KMS-11 (cell line): ENCODE measurements around the gene LGALS9.

ENCODE experiments used
- H2AFZ ChIP-seq: fragments of 200-600 bp; sonication (generic); 2 replicates; pipeline ENCODE4 v1.6.1; 2016; ENCODE audit warnings: antibody characterized with exemption, mixed run types, low read depth
- H3K27ac ChIP-seq: fragments of 200-600 bp; sonication (generic); 2 replicates; pipeline ENCODE4 v1.6.1; 2016; ENCODE audit warnings: mild to moderate bottlenecking, mixed run types
- H3K27me3 ChIP-seq: fragments of 200-600 bp; sonication (generic); 2 replicates; pipeline ENCODE4 v1.6.1; 2017; ENCODE audit warnings: mild to moderate bottlenecking, low read depth, mixed run types, moderate library complexity; ENCODE audit not compliant: insufficient read depth
- H3K36me3 ChIP-seq: fragments of 200-600 bp; sonication (generic); 2 replicates; pipeline ENCODE4 v1.6.1; 2017; ENCODE audit warnings: mild to moderate bottlenecking, mixed run types; ENCODE audit not compliant: insufficient read depth
- H3K4me1 ChIP-seq: fragments of 200-600 bp; sonication (generic); 2 replicates; pipeline ENCODE4 v1.6.1; 2016; ENCODE audit warnings: mild to moderate bottlenecking, low read depth, mixed run types; ENCODE audit not compliant: poor library complexity, severe bottlenecking
- H3K4me2 ChIP-seq: fragments of 200-600 bp; sonication (generic); 2 replicates; pipeline ENCODE4 v1.7.0; 2016; ENCODE audit warnings: mild to moderate bottlenecking, mixed run types
- H3K4me3 ChIP-seq: fragments of 200-600 bp; sonication (generic); IDR thresholded peaks from 2 replicates; pipeline ENCODE4 v1.6.1; 2017; ENCODE audit warnings: low read depth, low read length, mixed read lengths; ENCODE audit not compliant: insufficient read depth
- H3K79me2 ChIP-seq: fragments of 200-600 bp; sonication (generic); 2 replicates; pipeline ENCODE4 v1.6.1; 2016; ENCODE audit warnings: low read depth, mixed run types; ENCODE audit not compliant: insufficient read depth
- H3K9ac ChIP-seq: fragments of 200-600 bp; sonication (generic); 2 replicates; pipeline ENCODE4 v1.6.1; 2016; ENCODE audit warnings: mild to moderate bottlenecking, mixed run types
- H4K20me1 ChIP-seq: fragments of 200-600 bp; sonication (generic); 2 replicates; pipeline ENCODE4 v1.6.1; 2016; ENCODE audit warnings: mild to moderate bottlenecking, mixed run types; ENCODE audit not compliant: insufficient read depth
- TF ChIP-seq, protein P1 (sequence below): fragments of 200-600 bp; sonication (generic); conservative IDR thresholded peaks from 2 replicates; pipeline ENCODE4 v1.6.1; 2017; ENCODE audit warnings: low read depth, mild to moderate bottlenecking, antibody characterized with exemption, low read length, moderate library complexity, mixed read lengths

Gene LGALS9

DNA sequence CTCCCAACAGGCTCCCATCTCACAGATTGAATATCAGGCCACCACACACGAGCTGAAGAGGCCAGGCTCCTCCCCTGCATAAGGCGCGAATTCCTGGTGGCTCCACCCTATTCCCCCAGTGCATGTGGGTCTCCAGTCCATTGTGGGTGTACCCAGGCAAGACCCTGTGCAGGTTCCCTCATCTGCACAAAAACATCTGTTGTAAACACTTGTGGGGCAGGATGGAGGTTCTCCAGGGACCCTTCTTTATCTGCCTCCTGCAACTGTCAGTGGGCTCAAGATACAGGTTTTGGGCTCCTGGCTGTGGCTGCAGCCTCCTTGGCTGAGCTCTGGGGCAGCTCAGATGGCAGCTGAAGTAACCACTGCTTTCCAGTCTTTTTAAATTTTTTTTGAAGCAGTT, 17.6 kb upstream of the LGALS9 start:
- no peak overlapping the region for H3K27ac ChIP-seq
- no peaks in the 10 kb centered on the region for H4K20me1 ChIP-seq
- H3K27me3 ChIP-seq: no peaks in the 10 kb centered on the region
- no peak overlapping the region for H3K4me2 ChIP-seq
- no peaks in the 10 kb centered on the region for H3K4me1 ChIP-seq
- no peak overlapping the region for H3K9ac ChIP-seq
- TF ChIP-seq, protein P1, sequence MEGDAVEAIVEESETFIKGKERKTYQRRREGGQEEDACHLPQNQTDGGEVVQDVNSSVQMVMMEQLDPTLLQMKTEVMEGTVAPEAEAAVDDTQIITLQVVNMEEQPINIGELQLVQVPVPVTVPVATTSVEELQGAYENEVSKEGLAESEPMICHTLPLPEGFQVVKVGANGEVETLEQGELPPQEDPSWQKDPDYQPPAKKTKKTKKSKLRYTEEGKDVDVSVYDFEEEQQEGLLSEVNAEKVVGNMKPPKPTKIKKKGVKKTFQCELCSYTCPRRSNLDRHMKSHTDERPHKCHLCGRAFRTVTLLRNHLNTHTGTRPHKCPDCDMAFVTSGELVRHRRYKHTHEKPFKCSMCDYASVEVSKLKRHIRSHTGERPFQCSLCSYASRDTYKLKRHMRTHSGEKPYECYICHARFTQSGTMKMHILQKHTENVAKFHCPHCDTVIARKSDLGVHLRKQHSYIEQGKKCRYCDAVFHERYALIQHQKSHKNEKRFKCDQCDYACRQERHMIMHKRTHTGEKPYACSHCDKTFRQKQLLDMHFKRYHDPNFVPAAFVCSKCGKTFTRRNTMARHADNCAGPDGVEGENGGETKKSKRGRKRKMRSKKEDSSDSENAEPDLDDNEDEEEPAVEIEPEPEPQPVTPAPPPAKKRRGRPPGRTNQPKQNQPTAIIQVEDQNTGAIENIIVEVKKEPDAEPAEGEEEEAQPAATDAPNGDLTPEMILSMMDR: no peak
- H3K79me2 ChIP-seq: no peaks in the 10 kb centered on the region
- no peak overlapping the region for H3K4me3 ChIP-seq
- no peak overlapping the region for H2AFZ ChIP-seq
- H3K36me3 ChIP-seq: no peaks in the 10 kb centered on the region

DNA sequence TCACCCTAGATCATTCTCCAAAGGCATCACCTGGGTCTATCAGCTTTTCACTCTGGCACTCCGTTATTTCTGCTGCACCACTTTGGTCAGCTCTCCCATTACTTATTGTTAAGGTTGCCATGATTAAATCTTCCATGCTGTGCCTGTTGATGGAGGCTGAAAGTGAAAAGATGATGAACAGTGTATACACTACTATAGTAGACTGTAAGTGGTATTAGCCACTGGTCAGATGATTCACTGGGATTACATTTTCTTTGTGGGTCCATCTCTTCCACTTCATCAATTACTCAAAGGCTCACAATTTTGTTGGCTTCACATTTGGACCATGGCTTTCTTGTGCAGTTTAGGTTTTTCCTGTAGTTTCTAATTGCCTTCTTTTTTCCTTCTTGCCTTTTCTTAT, 15.9 kb upstream of the LGALS9 start:
- no peak overlapping the region for H3K9ac ChIP-seq
- H3K27ac ChIP-seq: no peak overlapping the region
- H4K20me1 ChIP-seq: no peaks in the 10 kb centered on the region
- no peak overlapping the region for H3K4me3 ChIP-seq
- no peaks in the 10 kb centered on the region for H3K4me1 ChIP-seq
- H3K79me2 ChIP-seq: no peaks in the 10 kb centered on the region
- TF ChIP-seq, protein P1: no peak
- no peak overlapping the region for H3K4me2 ChIP-seq
- H3K36me3 ChIP-seq: no peaks in the 10 kb centered on the region
- H3K27me3 ChIP-seq: no peaks in the 10 kb centered on the region
- no peak overlapping the region for H2AFZ ChIP-seq

DNA sequence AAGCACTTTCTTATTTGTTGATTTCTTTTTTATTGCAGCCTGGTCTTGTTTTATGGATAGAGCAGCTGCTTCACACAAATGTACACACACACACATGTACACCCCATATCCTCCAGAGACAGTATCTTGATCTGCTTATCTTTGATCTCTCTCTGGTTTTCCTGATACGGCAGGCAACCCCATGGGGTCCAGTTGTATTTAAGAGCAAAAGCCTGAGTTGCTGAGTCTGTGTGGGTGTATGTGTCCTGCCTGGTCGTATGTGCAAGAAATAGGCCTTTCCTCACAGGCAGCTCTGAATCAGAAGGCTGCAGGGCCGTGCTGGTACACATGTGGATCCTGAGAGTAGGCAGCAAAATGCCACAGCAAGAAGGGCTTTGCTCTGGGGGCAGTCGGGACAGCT, 14.6 kb upstream of the LGALS9 start:
- H3K27me3 ChIP-seq: no peaks in the 10 kb centered on the region
- no peak overlapping the region for H3K9ac ChIP-seq
- H4K20me1 ChIP-seq: no peaks in the 10 kb centered on the region
- H3K4me3 ChIP-seq: no peak overlapping the region
- TF ChIP-seq, protein P1: no peak
- H3K36me3 ChIP-seq: no peaks in the 10 kb centered on the region
- H3K4me1 ChIP-seq: no peaks in the 10 kb centered on the region
- H3K27ac ChIP-seq: no peak overlapping the region
- H2AFZ ChIP-seq: no peak overlapping the region
- no peaks in the 10 kb centered on the region for H3K79me2 ChIP-seq
- no peak overlapping the region for H3K4me2 ChIP-seq

DNA sequence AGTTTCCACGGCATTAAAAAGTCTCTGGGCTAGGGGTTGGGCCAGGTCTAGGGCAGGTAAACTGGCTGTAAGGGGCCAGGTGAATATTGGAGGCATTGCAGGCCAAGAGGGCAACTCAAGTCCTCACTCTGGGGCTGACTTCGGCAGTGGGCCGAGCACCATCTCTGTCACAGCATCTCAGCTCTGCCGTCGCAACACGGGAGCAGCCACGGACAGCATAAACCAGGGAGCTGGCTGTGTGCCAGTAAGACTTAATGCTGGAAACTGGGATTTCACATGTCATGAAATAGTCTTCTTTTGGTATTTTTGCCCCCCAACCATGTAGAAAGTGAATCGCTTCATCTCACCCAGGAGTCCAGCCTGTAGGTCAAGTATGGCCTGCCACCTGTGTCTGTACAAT, 12.6 kb upstream of the LGALS9 start:
- Histone ChIP-seq H4K20me1 (no peaks in the 10 kb centered on the region), H3K4me2 (no peak overlapping the region), H3K4me1 (no peaks in the 10 kb centered on the region), H3K36me3 (no peaks in the 10 kb centered on the region), H3K4me3 (no peak overlapping the region), H3K27ac (no peak overlapping the region), H2AFZ (no peak overlapping the region), H3K27me3 (no peaks in the 10 kb centered on the region), H3K79me2 (no peaks in the 10 kb centered on the region), H3K9ac (no peak overlapping the region)
- TF ChIP-seq, protein P1: no peak

DNA sequence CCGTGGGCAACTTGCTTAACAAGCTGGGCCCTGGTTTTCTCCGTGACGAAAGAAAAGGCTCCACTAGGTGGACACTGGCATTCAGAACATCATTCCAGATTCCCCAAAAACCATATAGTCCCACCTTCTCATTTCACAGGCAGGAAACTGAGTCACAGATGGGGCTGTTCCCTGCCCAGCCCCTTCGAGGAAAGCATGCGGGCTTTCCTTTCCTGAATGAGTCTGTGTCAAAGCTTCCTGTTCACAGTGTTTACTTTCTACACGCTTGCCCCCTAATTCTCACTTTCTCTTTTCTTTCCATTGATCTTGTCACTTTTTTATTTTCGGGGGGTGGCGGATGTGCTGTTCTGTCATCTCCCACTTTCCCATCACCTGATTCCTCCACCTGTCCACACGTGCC, 10.3 kb upstream of the LGALS9 start:
- H4K20me1 ChIP-seq: no peaks in the 10 kb centered on the region
- no peaks in the 10 kb centered on the region for H3K36me3 ChIP-seq
- TF ChIP-seq, protein P1: no peak

More for the DNA sequence above, 10.3 kb upstream of the LGALS9 start:
- Histone ChIP-seq H2AFZ (no peak overlapping the region), H3K4me1 (no peaks in the 10 kb centered on the region), H3K27me3 (no peaks in the 10 kb centered on the region), H3K27ac (no peak overlapping the region), H3K9ac (no peak overlapping the region), H3K79me2 (no peaks in the 10 kb centered on the region), H3K4me2 (no peak overlapping the region), H3K4me3 (no peak overlapping the region)
